GM18517 (cell line): ENCODE data around the gene TRAPPC14.
A peak's percentile ranks its signal among the peaks of the same experiment; 100 is the strongest.

Source experiments
- ATAC-seq: cut with Tn5 transposase; IDR thresholded peaks from one replicate; pipeline ENCODE4 v1.9.1; 2021; ENCODE audit warnings: mild to moderate bottlenecking, moderate library complexity; ENCODE audit not compliant: unreplicated experiment

TRAPPC14 gene

DNA sequence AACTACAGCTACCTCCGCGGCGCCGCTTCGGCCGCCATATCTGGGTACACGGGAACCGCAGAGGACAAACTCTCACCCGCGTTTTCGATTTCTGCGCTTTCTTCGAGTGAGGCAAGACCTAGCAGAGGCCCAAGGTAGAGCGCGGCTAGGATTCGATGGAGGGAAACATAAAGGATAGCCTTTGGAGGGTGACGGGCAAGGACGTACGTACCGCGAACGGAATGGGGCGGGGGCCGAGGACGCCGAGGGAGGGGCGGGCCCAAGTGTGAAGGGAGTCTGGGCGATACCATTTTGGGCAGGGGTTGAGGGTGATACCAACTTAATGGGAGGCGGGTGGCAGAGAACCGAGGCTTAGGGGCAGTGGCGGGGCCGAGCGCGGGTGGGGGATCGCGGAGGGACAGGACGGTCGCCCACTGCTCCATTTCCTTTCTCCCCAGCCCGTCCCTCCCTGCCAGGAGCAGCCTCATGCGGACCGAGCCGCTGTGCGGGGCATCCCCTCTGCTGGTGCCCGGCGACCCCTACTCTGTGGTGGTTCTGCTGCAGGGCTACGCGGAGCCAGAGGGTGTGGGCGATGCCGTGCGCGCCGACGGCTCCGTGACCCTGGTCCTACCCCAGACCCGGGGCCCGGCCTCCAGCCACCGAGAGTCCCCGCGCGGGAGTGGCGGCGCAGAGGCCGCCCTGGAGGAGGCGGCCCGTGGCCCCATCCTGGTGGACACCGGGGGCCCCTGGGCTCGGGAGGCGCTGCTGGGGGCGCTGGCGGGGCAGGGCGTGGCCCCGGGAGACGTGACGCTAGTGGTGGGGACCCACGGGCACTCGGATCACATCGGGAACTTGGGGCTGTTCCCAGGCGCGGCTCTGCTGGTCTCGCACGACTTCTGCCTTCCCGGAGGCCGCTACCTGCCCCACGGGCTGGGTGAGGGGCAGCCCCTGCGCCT is 31.3 kb downstream of the TRAPPC14 start, which contains the start of gene MBLAC1:
Gene MBLAC1, plus strand, starts transcription at position 37 of the 935 bp plus-strand sequence. Its CDS starts 429 bp downstream, at position 466.
- peak; percentile 70 for ATAC-seq

DNA sequence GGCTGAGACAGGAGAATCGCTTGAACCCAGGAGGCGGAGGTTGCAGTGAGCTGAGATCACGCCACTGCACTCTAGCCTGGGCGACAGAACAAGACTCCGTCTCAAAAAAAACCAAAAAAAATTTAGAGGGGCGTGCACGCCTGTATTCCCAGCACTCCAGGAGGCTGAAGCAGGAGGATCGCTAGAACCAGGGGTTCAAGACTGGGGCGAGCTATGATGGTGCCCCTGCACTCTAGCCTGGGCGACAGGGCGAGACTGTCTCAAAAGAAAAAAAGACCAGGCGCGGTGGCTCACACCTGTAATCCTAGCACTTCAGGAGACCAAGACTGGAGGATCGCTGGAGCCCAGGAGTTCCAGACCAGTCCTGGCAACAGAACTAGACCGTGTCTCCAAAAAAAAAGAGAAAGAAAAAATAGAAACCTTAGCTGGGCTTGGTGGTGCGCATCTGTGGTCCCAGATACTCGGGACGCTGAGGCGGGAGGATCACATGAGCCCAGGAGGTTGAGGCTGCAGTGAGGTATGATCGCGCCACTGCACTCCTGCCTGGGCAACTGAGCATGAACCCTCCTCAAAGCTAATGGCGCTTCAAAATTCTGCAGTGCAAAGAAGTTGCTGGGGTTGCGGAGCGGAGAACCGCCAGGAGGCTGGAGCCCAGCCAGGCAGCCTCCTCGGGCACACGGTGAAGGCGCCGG is 32.1 kb downstream of the TRAPPC14 start:
- peak; percentile 24 for ATAC-seq

DNA sequence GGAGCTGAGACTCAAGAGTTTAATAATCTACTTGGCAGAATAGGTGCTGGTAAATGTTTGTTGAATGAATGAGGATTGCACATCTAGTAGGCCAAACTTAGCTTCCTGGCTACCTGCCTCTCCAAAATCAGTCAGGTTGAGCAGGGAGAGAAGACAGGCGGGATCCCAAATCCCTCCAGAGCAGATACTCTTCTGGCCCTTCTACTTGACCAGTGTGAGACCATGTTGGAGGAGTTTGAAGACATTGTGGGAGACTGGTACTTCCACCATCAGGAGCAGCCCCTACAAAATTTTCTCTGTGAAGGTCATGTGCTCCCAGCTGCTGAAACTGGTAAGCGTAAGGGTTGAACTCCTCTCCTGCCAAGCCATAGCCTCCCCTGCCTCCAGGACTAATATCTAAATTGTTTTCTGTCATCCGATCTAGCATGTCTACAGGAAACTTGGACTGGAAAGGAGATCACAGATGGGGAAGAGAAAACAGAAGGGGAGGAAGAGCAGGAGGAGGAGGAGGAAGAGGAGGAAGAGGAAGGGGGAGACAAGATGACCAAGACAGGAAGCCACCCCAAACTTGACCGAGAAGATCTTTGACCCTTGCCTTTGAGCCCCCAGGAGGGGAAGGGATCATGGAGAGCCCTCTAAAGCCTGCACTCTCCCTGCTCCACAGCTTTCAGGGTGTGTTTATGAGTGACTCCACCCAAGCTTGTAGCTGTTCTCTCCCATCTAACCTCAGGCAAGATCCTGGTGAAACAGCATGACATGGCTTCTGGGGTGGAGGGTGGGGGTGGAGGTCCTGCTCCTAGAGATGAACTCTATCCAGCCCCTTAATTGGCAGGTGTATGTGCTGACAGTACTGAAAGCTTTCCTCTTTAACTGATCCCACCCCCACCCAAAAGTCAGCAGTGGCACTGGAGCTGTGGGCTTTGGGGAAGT is 34.0 kb downstream of the TRAPPC14 start:
- ATAC-seq, result no peak

DNA sequence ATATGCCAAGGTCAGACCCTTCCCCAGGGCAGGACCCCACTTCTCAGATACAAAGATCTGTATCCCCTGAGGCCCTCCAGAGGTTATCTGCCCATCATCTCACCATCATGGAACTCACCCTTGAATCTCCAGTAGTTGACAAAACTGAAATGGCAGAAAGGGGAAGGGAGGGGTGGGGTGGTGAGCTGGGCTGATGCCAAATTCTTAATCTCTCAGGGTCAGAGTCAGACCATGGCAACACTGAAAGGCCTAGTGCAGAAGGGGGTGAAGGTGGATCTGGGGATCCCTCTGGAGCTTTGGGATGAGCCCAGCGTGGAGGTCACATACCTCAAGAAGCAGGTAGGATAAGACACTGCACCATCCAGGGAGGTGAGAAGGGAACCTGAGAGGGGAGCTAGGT is 36.0 kb downstream of the TRAPPC14 start:
- ATAC-seq, result no peak

DNA sequence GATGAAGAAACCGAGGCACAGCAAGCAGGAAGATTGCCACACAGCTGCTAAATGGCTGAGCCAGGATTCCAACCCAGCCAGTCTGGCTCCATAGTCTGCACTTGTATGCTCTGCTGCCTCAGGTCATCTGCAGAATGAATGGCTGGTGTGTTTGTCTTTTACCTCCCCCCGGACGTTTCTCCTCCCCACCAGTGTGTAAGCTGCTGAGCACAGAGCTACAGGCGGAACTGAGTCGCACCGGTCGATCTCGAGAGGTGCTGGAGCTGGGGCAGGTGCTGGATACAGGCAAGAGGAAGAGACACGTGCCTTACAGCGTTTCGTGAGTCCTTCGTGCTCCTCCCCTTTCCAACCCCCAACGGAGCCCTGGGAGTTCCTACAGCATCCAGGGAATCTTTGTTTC is 36.5 kb downstream of the TRAPPC14 start:
- ATAC-seq, result no peak

DNA sequence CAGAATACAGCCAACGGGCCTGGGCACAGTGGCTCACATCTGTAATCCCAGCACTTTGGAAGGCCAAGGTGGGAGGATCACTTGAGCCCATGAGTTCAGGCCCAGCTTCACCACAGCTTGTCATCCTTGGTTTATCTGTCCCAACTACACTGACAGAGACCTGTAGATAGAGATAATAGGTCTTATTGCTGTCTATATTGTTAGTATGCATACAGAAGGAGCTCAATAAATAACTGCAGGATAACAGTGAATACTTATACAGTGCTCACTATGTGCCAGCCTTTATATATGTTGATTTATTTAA is 37.8 kb downstream of the TRAPPC14 start:
- no peak for ATAC-seq

DNA sequence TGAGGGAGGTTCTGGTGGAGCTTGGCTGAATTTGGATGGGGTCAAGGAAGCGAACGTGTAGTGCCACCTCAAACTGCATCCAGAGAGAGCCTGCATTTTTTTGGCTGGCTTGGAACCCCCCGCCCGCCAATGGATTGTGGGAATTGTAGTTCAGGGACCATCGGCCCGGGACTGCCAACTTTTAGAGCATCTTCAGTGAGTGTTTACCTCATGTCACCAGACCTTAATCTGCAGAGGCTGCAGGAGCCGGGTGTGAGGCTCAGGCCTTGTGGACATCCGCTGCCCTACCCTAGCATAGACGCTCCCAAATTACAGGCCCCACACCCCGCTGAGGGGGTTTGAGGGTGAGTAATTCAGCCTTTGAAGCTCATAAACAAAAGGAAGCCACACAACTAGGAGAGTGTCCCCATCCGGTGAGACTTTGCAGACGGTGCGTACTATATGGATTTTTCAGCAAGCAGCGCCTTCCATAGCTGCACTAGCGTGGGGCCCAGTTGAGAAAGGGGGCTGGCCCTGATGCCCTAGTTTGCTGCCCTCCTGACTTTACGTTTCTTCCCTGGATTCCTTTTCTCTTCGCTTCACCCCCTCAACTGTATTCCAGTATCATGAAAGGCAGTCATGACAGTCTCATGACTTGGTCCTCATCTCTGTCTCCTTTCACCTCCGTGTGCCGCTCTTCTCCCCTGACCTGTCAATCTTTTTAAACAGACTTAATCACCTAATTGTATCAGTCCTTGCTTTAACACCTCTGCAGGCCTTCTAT is 38.4 kb downstream of the TRAPPC14 start:
- ATAC-seq, result peak; percentile 31

DNA sequence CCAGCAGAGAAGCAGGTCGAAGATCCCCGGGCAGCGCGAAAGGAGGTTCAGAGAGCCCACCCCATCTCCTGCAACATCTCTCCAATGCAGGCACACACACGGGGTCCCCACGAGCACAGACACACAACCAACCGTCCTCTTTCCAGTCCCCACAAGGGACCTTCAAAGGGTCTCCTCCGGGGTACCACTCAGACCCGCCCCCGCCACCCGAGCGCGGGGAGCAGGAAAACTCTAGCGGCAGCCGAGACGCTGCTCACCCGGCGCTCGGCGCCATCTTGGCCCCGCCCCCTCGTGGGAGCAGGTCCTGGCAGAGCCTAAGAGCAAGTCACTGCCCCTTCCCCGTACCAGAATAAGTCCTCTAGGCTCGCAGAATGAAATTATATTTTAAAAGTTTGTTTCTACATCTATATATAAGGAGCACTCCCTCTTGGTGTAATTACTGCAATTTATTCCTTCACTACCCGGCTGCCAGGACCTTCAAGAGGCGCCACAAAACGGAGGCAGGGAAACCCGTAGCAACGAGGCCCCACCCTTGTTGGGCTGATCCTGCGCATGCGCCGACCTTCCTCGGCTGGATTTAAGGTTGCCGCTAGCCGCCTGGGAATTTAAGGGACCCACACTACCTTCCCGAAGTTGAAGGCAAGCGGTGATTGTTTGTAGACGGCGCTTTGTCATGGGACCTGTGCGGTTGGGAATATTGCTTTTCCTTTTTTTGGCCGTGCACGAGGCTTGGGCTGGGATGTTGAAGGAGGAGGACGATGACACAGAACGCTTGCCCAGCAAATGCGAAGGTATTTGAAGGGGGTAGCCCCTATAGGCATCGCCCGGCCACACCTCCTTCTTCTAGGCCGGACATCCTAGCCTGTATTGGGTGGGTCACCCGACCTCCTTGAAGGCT is 39.2 kb downstream of the TRAPPC14 start, which contains the start of the genes CNPY4 and TAF6:
Gene CNPY4, plus strand, starts transcription at position 563 of the 898 bp plus-strand sequence. Its CDS starts 111 bp downstream, at position 674.
Gene TAF6, minus strand, starts transcription at position 287 of the 898 bp plus-strand sequence. CDS start 5,149 bp downstream, outside the sequence.
- ATAC-seq, result peak; percentile 68

DNA sequence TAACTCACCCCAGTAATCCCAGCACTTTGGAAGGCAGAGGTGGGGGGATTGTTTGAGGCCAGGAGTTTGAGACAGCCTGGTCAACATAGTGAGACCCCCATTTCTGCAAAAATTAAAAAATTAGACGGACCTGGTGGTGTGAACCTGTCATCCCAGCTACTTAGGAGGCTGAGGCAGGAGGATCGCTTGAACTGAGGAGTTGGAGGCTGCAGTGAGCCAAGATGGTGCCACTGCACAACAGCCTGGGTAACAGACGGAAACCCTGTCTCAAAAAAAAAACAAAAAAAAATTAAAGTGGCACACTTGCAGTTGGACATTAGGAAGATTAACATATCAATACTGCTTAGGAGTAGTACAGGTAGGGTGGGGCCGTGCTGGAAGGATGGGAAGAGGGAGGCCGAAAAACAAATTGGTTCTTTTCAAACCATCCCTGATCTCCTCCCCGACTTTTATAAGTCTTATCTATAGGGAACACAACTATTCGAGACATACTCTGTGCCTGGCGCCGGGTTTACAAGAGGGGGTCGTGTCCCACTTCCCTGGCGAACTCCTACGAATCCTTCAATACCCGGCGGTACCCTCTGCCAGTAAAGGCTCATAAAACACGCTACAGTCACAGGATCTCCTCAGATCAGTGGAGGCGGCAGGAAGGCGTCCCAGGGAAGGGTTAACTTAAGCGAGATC is 40.0 kb downstream of the TRAPPC14 start:
- no peak for ATAC-seq

DNA sequence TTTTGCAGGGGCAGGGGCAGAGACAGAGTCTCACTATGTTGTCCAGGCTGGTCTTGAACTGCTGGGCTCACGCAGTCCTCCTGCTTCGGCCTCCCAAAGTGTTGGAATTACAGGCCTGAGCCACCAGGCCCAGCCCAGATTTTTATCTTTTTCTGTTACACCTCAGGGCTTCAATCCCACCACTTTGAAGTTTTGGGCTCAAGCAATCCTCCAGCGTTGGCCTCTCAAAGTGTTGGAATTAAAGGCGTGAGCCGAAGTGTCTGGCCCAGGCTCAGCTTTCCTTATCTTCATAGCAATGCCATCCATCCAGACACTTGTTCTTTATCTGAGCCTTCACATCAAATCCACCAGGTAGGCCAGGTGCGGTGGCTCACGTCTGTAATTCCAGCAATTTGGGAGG is 43.5 kb downstream of the TRAPPC14 start:
- no peak for ATAC-seq

DNA sequence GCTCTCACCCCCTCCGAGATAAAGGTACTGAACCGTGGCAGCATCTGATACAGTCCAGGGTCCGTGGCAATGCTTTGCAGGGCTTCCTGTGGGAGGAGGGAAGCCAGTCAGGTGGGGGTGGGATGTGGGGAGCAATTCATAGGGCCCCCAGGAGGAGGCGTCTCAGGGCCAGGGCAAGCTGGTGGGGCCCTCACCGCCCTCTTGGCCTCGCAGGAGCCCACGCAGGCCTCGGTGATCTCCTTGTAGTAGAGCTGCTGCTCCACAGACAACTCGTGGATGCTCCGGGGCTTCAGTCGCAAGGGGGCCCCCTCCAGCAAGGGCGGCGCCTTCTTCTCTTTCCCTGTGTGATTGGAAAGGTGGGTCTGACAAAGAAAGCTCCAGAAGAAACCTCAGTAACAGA is 46.6 kb downstream of the TRAPPC14 start:
- no peak for ATAC-seq

DNA sequence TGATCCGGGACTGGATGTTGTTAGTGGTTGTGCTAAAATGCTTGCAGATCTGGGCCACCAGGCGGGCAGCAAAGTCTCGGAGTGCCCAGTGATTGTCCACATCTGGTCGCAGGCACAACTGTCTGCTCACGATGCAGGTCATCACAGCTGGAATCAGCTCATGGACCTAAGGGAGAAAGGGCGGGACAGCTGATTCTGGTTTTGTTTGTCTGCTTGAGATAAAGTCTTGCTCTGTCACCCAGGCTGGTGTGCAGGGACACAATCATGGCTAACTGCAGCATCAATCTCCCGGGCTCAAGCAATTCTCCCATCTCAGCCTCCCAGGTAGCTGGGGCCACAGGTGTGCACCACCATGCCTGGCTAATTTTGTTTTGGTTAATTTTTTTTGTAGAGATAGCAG is 47.4 kb downstream of the TRAPPC14 start:
- no peak for ATAC-seq

DNA sequence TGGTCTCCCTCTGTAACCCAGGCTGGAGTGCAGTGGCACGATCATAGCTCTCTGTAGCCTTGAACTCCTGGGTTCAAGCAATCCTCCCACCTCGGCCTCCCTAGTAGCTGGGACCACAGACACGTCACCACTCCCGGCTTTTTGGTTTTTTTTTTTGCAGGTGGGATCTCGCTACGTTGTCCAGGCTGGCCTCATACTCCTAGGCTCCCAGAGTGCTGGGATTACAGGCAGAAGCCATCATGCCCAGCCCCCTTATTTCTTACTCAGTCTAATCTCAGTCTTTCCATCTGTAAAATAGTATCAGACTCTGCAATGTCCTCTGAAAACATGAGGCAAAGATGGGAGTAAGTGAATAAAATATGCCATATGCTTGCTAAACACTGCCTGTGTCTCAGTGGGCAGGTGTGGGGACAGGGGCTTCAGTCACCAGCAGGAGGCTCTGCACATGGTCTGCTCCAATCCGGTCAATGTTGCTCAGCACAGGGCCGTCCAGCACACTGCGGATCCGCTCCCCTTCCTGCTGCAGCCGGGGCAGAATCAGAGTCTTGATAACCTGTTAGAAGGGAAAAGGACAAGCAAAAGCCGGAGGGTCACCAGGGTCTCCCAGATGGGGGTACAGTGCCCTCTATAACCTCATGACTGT is 48.9 kb downstream of the TRAPPC14 start:
- ATAC-seq, result no peak

DNA sequence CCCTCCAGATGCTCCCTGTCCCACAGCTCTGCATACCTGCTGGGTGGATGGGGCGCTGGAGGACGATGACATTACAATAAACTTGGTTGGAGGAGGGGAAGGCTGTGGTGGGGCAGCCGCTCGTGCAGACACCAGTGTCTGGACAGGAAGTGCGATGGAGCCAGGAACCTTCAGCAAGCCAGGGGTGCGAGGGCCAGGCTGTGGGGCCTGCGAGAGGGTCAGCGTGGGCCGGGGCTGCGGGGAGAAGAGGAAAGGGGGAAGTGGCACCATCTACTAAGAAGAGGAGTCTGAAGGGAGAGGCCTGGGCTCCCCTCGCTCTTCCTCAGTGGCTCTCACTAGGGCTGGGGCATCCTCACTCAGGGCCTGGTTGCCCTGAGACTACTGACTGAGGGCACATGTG is 50.6 kb downstream of the TRAPPC14 start:
- ATAC-seq, result no peak

DNA sequence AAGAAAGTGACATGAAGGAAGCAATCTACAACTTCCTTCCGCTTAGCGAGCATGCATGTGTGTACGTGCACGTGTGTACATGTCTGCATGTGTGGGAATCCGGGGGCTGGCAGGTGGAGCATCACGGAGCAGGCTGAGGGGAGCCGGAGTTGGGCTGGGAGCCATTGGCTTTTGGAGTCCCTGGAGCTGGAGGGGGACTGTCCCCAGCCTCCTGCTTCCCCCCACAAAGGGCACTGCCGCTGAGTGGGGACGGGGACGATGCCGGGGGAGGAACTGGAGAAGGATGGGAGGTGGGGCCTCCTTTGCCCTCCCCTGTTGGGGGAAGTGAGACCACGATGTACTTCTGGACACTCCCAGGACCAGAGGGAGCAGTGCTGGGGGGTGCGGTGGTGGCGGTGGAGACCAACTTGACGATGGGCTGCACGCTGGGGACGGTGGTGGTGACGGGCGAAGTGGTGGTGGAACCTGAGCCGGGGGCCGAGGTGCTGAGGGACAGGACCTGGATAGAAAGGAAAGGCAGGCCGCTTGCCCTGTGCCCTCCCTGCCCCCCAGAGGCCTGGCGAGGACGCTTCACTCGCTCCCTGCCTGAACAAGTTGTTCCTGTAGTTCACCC is 51.3 kb downstream of the TRAPPC14 start:
- ATAC-seq, result no peak

DNA sequence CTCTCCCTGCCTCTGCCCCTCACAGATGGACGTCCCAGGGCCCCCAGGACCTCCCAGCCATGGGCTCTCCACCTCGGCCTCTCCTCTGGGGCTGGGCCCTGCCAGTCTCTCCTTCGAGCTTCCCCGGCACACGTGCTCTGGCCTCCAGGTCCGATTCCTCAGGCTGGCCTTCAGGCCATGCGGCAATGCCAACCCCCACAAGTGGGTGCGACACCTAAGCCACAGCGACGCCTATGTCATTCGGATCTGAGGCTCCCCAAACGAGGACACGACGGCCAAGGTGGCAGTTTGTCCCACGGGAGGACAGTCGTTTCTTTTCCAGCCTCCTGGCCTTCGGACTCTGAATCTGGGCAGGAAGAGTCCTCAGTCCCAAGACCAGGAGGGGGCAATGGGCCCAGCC is 51.9 kb downstream of the TRAPPC14 start:
- no peak for ATAC-seq

DNA sequence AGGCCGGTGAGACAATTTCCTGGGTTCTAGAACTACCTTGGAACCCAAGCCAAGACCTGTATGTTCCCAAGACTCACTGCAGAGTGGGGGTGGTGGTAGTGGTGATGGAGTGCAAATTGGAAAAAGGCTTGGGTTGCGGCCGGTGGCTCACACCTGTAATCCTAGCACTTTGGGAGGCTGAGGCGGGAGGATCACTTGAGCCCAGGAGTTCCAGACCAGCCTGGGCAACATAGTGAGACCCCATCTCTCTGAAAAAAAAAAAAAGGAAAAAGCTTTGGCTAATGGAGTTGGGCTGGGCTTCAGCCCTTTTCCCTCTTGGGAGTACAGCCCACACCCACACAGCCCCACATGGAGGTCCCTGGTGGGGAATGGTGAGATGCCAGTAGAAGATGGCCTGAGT is 53.0 kb downstream of the TRAPPC14 start:
- ATAC-seq, result no peak
